Effector memory CD4-positive, alpha-beta T cell (primary cell): ENCODE data around the gene MRPL28.
"Not testable (repeated sequence)": the region's sequence is repeated elsewhere in the genome, so short reads cannot be mapped to it uniquely, and the experiment has no call there.

Experiments used
- DNase-seq, 3 donors: peaks; one replicate each; pipeline ENCODE4 v3.0.0-alpha.2; 2020
- H3K27ac ChIP-seq: 2 replicates; pipeline ENCODE4 v1.7.0; 2013; ENCODE audit warnings: mild to moderate bottlenecking, low read length, moderate library complexity; ENCODE audit not compliant: insufficient read depth, poor library complexity, severe bottlenecking
- H3K27me3 ChIP-seq: replicated peaks from 2 replicates; pipeline ENCODE4 v1.7.0; 2013; ENCODE audit warnings: mild to moderate bottlenecking, low read length; ENCODE audit not compliant: insufficient read depth, control insufficient read depth, poor library complexity, severe bottlenecking
- H3K36me3 ChIP-seq: 2 replicates; pipeline ENCODE4 v1.7.0; 2013; ENCODE audit warnings: mild to moderate bottlenecking, low read length, moderate library complexity; ENCODE audit not compliant: control insufficient read depth, insufficient read depth
- H3K4me1 ChIP-seq: 2 replicates; pipeline ENCODE4 v1.7.0; 2013; ENCODE audit warnings: low read length, mild to moderate bottlenecking; ENCODE audit not compliant: control insufficient read depth, insufficient read depth, poor library complexity, severe bottlenecking
- H3K4me3 ChIP-seq: 2 replicates; pipeline ENCODE4 v1.7.0; 2013; ENCODE audit warnings: low read length, low read depth, mild to moderate bottlenecking; ENCODE audit not compliant: insufficient read depth, poor library complexity, severe bottlenecking
- H3K9me3 ChIP-seq: 2 replicates; pipeline ENCODE4 v1.7.0; 2013; ENCODE audit warnings: mild to moderate bottlenecking, low read length, moderate library complexity; ENCODE audit not compliant: control insufficient read depth

MRPL28 gene

GRCh38 chr16:367333-367903 lies 2.9 kb downstream of the MRPL28 start:
- H3K4me1 ChIP-seq = peaks cover 21% of the 10 kb centered on the region
- DNase-seq = no peak
- no peak overlapping the region for H3K27ac ChIP-seq
- H3K9me3 ChIP-seq = no peaks in the 10 kb centered on the region
- H3K4me3 ChIP-seq = no peak overlapping the region
- H3K36me3 ChIP-seq = peaks cover 34% of the 10 kb centered on the region
- H3K27me3 ChIP-seq = no peaks in the 10 kb centered on the region

DNA sequence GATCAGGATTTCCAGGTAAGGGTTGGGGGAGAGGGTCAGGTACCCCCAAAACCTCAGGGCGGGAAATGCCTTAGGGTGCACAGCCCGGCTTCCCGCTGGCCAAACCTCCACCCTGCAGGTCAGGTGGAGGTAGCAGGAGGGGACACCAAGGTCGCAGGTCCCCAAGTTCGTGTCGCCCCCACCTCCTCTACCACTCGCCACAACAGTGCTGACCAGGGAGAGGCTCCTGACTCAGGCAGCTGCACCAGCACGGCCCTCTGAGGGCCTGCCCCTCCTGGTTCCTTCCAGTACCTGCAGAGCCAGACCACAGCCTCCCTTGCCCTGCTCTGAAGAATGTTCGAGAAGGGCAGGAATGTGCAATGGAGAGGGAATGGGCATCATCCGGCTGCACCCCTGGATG lies 3.9 kb downstream of the MRPL28 start:
- H3K9me3 ChIP-seq = no peaks in the 10 kb centered on the region
- H3K27ac ChIP-seq = no peak overlapping the region
- H3K4me1 ChIP-seq = peaks cover 28% of the 10 kb centered on the region
- no peak for DNase-seq
- no peak overlapping the region for H3K4me3 ChIP-seq
- no peaks in the 10 kb centered on the region for H3K27me3 ChIP-seq
- peaks cover 29% of the 10 kb centered on the region for H3K36me3 ChIP-seq

DNA sequence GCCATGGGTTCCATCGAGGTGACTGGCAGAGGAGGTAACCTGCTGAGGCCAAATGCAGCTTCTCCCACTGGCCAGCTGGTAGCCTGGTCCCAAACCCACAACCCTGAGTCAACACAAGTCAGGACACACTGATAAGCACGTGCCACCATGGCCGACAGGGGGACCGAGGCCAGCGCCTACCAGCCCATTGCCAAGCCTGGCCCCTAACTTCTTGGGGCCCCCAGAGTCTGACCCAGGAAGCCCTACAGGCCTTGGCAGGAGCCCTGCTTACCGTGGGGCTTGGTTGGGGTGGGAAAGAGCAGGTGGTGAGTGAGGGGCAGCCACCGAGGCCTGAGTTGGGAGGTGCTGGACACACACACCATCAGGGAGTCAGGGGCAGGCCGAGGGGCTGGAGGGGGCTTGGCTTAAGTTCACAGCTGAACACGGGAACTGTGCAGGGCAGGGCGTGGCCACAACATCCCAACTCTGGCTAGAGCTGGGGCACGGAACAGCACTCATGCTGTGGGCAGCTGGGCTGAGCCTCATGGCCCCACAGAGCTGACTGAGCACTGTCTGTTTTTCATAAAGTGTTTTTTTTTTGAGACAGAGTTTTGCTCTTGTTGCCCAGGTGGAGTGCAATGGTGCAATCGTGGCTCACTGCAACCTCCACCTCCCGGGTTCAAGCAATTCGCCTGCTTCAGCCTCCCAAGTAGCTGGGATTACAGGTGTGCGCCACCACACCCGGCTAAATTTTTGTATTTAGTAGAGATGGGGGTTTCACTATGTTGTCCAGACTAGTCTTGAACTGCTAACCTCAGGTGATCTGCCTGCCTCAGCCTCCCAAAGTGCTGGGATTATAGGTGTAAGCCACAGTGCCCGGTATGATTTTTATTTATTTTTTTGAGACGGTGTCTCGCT lies 5.5 kb downstream of the MRPL28 start:
- H3K36me3 ChIP-seq = peaks cover 27% of the 10 kb centered on the region
- H3K4me1 ChIP-seq = peaks cover 18% of the 10 kb centered on the region
- no peaks in the 10 kb centered on the region for H3K9me3 ChIP-seq
- H3K27ac ChIP-seq = no peak overlapping the region
- no peaks in the 10 kb centered on the region for H3K27me3 ChIP-seq
- DNase-seq = no peak
- no peak overlapping the region for H3K4me3 ChIP-seq

GRCh38 chr16:363766-364490 lies 6.4 kb downstream of the MRPL28 start:
- Histone ChIP-seq H3K27me3 (no peaks in the 10 kb centered on the region), H3K4me3 (no peak overlapping the region)

DNA sequence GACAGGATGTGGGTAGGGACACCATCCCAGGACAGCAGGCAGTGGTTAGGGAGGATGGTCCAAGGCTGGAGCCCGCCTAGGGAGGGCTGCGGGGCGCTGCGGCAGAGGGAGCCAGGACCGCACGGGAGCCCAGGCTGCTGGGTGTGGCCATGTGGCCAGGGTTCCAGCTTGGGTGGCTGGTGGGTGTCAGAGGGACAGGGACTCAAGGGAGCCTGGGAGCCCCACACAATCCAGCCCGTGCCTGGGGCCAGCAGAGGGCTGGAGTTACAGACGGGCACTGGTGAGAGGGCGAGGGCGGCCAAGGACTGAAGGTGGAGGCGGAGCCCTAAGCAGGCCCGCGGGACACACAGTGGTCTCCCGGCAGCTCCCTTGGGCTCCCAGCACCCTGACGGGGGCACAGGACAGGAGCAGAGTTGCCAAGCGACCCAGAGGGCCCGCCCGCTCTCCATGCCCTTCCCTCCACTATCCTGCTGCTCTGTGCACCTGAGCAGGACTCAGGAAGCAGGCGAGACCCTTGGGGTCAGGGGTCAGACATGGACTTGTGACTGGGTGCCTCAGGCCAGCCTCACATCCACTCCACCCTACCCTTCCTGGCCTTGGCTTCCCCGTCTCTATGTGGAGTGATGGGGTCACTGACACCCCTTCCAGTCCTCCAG lies 7.1 kb downstream of the MRPL28 start:
- Histone ChIP-seq H3K9me3 (no peaks in the 10 kb centered on the region), H3K36me3 (peaks cover 19% of the 10 kb centered on the region), H3K4me1 (peaks cover 8% of the 10 kb centered on the region), H3K4me3 (no peak overlapping the region), H3K27me3 (no peaks in the 10 kb centered on the region), H3K27ac (no peak overlapping the region)
- no peak for DNase-seq

More at GRCh38 chr16:363766-364490, 6.4 kb downstream of the MRPL28 start:
- H3K27ac ChIP-seq = no peak overlapping the region
- H3K9me3 ChIP-seq = no peaks in the 10 kb centered on the region
- DNase-seq = no peak
- peaks cover 26% of the 10 kb centered on the region for H3K36me3 ChIP-seq
- H3K4me1 ChIP-seq = peaks cover 8% of the 10 kb centered on the region

DNA sequence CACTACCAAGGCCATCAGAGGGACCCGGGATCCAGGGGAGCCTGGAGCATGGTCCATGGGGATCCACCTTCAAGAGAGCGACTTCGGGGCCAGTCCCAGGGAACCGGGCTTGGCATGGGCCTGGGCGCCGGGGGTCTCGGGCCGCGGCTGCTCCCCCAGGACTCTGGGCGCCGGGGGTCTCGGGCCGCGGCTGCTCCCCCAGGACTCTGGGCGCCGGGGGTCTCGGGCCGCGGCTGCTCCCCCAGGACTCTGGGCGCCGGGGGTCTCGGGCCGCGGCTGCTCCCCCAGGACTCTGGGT lies 7.7 kb downstream of the MRPL28 start:
- H3K27ac ChIP-seq, H3K4me3 ChIP-seq, H3K9me3 ChIP-seq, DNase-seq, H3K27me3 ChIP-seq: not testable (repeated sequence)
- peaks cover 13% of the 10 kb centered on the region for H3K36me3 ChIP-seq
- H3K4me1 ChIP-seq = peaks cover 11% of the 10 kb centered on the region

- no peak overlapping the region for H3K4me3 ChIP-seq
- DNase-seq = peak; percentile 40 to 58 (median 48)
- H3K9me3 ChIP-seq = no peaks in the 10 kb centered on the region
- no peaks in the 10 kb centered on the region for H3K27me3 ChIP-seq
- no peak overlapping the region for H3K27ac ChIP-seq
- peaks cover 12% of the 10 kb centered on the region for H3K4me1 ChIP-seq
- H3K36me3 ChIP-seq = peaks cover 7% of the 10 kb centered on the region
Observed at GRCh38 chr16:361872-362701, 8.3 kb downstream of the MRPL28 start.

GRCh38 chr16:361341-361871 lies 8.9 kb downstream of the MRPL28 start:
- Histone ChIP-seq H3K27me3 (no peaks in the 10 kb centered on the region), H3K4me3 (no peak overlapping the region), H3K9me3 (no peaks in the 10 kb centered on the region), H3K36me3 (peaks cover 2% of the 10 kb centered on the region), H3K4me1 (peaks cover 17% of the 10 kb centered on the region), H3K27ac (no peak overlapping the region)
- DNase-seq = no peak

- no peak for DNase-seq
- no peaks in the 10 kb centered on the region for H3K27me3 ChIP-seq
- no peak overlapping the region for H3K27ac ChIP-seq
- H3K4me1 ChIP-seq = peaks cover 22% of the 10 kb centered on the region
- no peaks in the 10 kb centered on the region for H3K9me3 ChIP-seq
- H3K4me3 ChIP-seq = no peak overlapping the region
- H3K36me3 ChIP-seq = no peaks in the 10 kb centered on the region
Observed at GRCh38 chr16:360698-361336, 9.5 kb downstream of the MRPL28 start.
